H9 (cell line): ENCODE results near the gene TELO2. TPM values are rescaled to one million over a fixed set of nuclear protein-coding genes. Genes with fewer than 3 reads are reported as not detected.
A peak's percentile ranks its signal among the peaks of the same experiment; 100 is the strongest.

ENCODE experiments used
- DNase-seq: peaks from one replicate; pipeline ENCODE4 v3.0.0-alpha.2; 2017
- H2AFZ ChIP-seq: one replicate; pipeline ENCODE4 v1.6.1; 2013; ENCODE audit warnings: mild to moderate bottlenecking, low read length, control low read depth, moderate library complexity
- H2AK5ac ChIP-seq: 2 replicates; pipeline ENCODE4 v1.6.1; 2013; ENCODE audit warnings: low read length, control low read depth, mixed read lengths; ENCODE audit not compliant: insufficient read length
- H2BK120ac ChIP-seq: one replicate; pipeline ENCODE4 v1.6.1; 2013; ENCODE audit warnings: low read depth, mild to moderate bottlenecking, low read length, control low read depth, inconsistent platforms; ENCODE audit not compliant: poor library complexity, severe bottlenecking
- H2BK12ac ChIP-seq: 2 replicates; pipeline ENCODE4 v1.6.1; 2013; ENCODE audit warnings: low read length, control low read depth, mixed read lengths, low read depth; ENCODE audit not compliant: insufficient read length
- H2BK15ac ChIP-seq: 2 replicates; pipeline ENCODE4 v1.6.1; 2013; ENCODE audit warnings: low read depth, low read length, control low read depth
- H2BK20ac ChIP-seq: one replicate; pipeline ENCODE4 v1.6.1; 2013; ENCODE audit warnings: low read depth, mild to moderate bottlenecking, low read length, control low read depth, inconsistent platforms; ENCODE audit not compliant: poor library complexity, severe bottlenecking
- H2BK5ac ChIP-seq: 2 replicates; pipeline ENCODE4 v1.6.1; 2013; ENCODE audit warnings: low read length, control low read depth, mixed read lengths; ENCODE audit not compliant: insufficient read length
- H3K14ac ChIP-seq: 2 replicates; pipeline ENCODE4 v1.6.1; 2013; ENCODE audit warnings: low read length, control low read depth; ENCODE audit not compliant: insufficient read depth
- H3K18ac ChIP-seq: 2 replicates; pipeline ENCODE4 v1.6.1; 2013; ENCODE audit warnings: low read depth, mild to moderate bottlenecking, mixed read lengths, low read length, control low read depth; ENCODE audit not compliant: insufficient read length
- H3K23ac ChIP-seq: 2 replicates; pipeline ENCODE4 v1.6.1; 2013; ENCODE audit warnings: low read length, control low read depth, mixed read lengths, low read depth; ENCODE audit not compliant: insufficient read length
- H3K23me2 ChIP-seq: 2 replicates; pipeline ENCODE4 v1.6.1; 2013; ENCODE audit warnings: low read depth, mild to moderate bottlenecking, mixed read lengths, low read length, control low read depth; ENCODE audit not compliant: insufficient read length, poor library complexity, severe bottlenecking
- H3K27ac ChIP-seq: 2 replicates; pipeline ENCODE4 v1.5.1; 2013; ENCODE audit warnings: low read length, control low read depth, mixed read lengths, low read depth; ENCODE audit not compliant: insufficient read length
- H3K27me3 ChIP-seq: 2 replicates; pipeline ENCODE4 v1.6.1; 2013; ENCODE audit warnings: low read length, control low read depth, inconsistent platforms; ENCODE audit not compliant: insufficient read depth
- H3K4ac ChIP-seq: 2 replicates; pipeline ENCODE4 v1.6.1; 2013; ENCODE audit warnings: low read depth, mild to moderate bottlenecking, control low read depth, inconsistent platforms, low read length, moderate library complexity
- H3K4me1 ChIP-seq: 2 replicates; pipeline ENCODE4 v1.6.1; 2013; ENCODE audit warnings: low read length, control low read depth, inconsistent platforms; ENCODE audit not compliant: insufficient read depth
- H3K4me2 ChIP-seq: 2 replicates; pipeline ENCODE4 v1.6.1; 2013; ENCODE audit warnings: low read length, control low read depth, mixed read lengths; ENCODE audit not compliant: insufficient read length, insufficient read depth
- H3K56ac ChIP-seq: 2 replicates; pipeline ENCODE4 v1.6.1; 2013; ENCODE audit warnings: low read depth, mild to moderate bottlenecking, mixed read lengths, low read length, control low read depth; ENCODE audit not compliant: insufficient read length
- H3K79me1 ChIP-seq: 2 replicates; pipeline ENCODE4 v1.6.1; 2013; ENCODE audit warnings: low read depth, mild to moderate bottlenecking, moderate library complexity, low read length, control low read depth, inconsistent platforms; ENCODE audit not compliant: insufficient read depth, poor library complexity, severe bottlenecking
- H3K79me2 ChIP-seq: 2 replicates; pipeline ENCODE4 v1.6.1; 2013; ENCODE audit warnings: low read length, control low read depth, inconsistent platforms; ENCODE audit not compliant: insufficient read depth
- H3K9ac ChIP-seq: 2 replicates; pipeline ENCODE4 v1.6.1; 2013; ENCODE audit warnings: low read length, control low read depth, mixed read lengths; ENCODE audit not compliant: insufficient read length; ENCODE audit errors: extremely low read depth
- H3K9me3 ChIP-seq: one replicate; pipeline ENCODE4 v1.6.1; 2013; ENCODE audit warnings: low read depth, low read length, inconsistent platforms; ENCODE audit not compliant: control insufficient read depth
- H3T11ph ChIP-seq: one replicate; pipeline ENCODE4 v1.6.1; 2013; ENCODE audit warnings: mild to moderate bottlenecking, low read length, control low read depth, inconsistent platforms
- H4K20me1 ChIP-seq: one replicate; pipeline ENCODE4 v1.6.1; 2013; ENCODE audit not compliant: control insufficient read depth, insufficient read length, insufficient read depth
- H4K5ac ChIP-seq: 2 replicates; pipeline ENCODE4 v1.6.1; 2013; ENCODE audit warnings: low read depth, mild to moderate bottlenecking, mixed read lengths, low read length, control low read depth; ENCODE audit not compliant: insufficient read length
- H4K8ac ChIP-seq: replicated peaks from 2 replicates; pipeline ENCODE4 v1.6.1; 2013; ENCODE audit warnings: low read length, control low read depth, mixed read lengths, low read depth; ENCODE audit not compliant: insufficient read length
- H4K91ac ChIP-seq: 2 replicates; pipeline ENCODE4 v1.6.1; 2013; ENCODE audit warnings: low read depth, mild to moderate bottlenecking, moderate library complexity, mixed read lengths, low read length, control low read depth; ENCODE audit not compliant: insufficient read length
- H3K27ac Mint-ChIP-seq, 3 experiments: 2 replicates in 2 of 3; 3 replicates in 1 of 3; pipeline ENCODE4 v1.8.0; 2020 to 2021; ENCODE audit warnings: mixed read lengths in 3 of 3, mild to moderate bottlenecking in 1 of 3, moderate library complexity in 1 of 3
- H3K27me3 Mint-ChIP-seq: 2 replicates; pipeline ENCODE4 v1.8.0; 2021; ENCODE audit warnings: low read depth, mild to moderate bottlenecking, moderate library complexity, mixed read lengths
- H3K36me3 Mint-ChIP-seq, 3 experiments: 2 replicates in 2 of 3; 3 replicates in 1 of 3; pipeline ENCODE4 v1.8.0; 2020 to 2021; ENCODE audit warnings: low read depth in 3 of 3, mixed read lengths in 3 of 3; ENCODE audit not compliant: insufficient read depth in 1 of 3
- H3K4me1 Mint-ChIP-seq, 2 experiments: 2 replicates each; pipeline ENCODE4 v1.8.0; 2020; ENCODE audit warnings: mixed read lengths in 2 of 2
- H3K4me3 Mint-ChIP-seq, 2 experiments: 2 replicates in 1 of 2; 3 replicates in 1 of 2; pipeline ENCODE4 v1.8.0; 2020 to 2021; ENCODE audit warnings: mild to moderate bottlenecking in 2 of 2, mixed read lengths in 2 of 2, moderate library complexity in 1 of 2
- H3K9me3 Mint-ChIP-seq, 2 experiments: 2 replicates in 1 of 2; 3 replicates in 1 of 2; pipeline ENCODE4 v1.8.0; 2020; ENCODE audit warnings: mild to moderate bottlenecking in 2 of 2, mixed read lengths in 2 of 2, moderate library complexity in 1 of 2
- WGBS: extraction: QIAGEN DNeasy Blood & Tissue Kit; methylation state at CpG from one replicate; pipeline ENCODE4 v1.1.7; 2013; ENCODE audit warnings: missing lambda C conversion rate, low lambda C conversion rate, mixed read lengths; ENCODE audit not compliant: insufficient read length; ENCODE audit errors: extremely low coverage; 5-methylcytosine and 5-hydroxymethylcytosine counted together
- total RNA-seq: library from RNA; stranded (reverse); gene quantifications from 2 replicates; pipeline ENCODE4 v1.2.1, GENCODE V29; 2021
- TF ChIP-seq, protein P1 (sequence below): fragments of 200-600 bp; sonication (generic); conservative IDR thresholded peaks from 3 replicates; pipeline ENCODE4 v1.8.0; 2021; ENCODE audit warnings: antibody characterized with exemption, mild to moderate bottlenecking

TELO2 gene
- total RNA-seq, 1 experiment from 2014 or later = 98.9 TPM

DNA sequence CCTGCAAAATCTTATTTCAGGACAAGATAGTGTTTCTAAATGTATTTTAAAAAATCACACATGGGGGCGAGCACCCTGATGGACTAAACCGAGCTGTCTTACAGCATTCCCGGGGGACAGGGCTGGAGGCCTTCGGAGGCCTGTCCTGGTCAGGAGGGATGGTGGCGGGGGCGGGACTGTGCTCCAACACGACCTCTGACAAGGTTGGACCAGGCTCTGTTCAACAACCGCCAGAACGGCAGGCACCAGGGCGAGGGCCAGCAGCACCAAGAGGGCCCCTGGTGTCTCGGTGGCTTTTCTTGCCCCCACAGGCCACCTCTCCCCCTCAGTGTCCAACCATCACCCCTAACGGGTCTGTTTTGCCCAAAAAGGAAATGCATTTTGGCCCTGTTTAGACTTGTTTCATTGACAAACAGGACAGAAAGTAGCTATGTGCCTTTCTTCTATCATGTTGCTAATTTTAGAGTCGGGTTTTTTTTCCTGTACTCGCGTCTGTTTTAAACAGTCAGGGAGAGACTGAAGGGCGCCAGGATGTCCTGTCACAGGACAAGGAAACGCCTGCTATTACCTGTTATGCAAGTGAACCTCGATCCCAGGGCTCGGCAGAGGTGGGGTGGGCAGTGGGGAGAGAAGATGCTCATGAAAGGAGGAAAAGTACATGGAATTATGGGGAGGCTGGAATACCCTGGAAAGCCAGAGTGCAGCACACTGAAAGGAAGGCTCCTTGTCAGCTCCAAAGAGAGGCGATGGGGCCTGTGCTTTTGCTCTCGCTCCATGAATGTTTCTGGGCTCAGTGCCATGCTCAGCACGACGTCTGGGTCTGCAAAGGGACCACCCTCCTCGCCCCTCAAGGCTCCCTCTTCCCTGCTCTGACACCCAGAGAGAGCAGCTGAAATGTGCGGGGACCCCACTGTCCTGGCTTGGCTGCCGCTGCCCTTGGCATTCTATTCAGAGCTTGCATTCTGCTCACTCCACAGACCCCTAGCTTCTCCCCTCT, 52.2 kb downstream of the TELO2 start:
- no peaks in the 10 kb centered on the region for H4K20me1 ChIP-seq
- no peak overlapping the region for H2BK5ac ChIP-seq
- Mint-ChIP-seq H3K27ac (peak overlapping the region in 1 of 3 experiments; percentile 41; a peak in 1 of 7 replicates), H3K4me1 (peaks cover 2 to 3% of the 10 kb centered on the region in 2 experiments; a peak in 2 of 4 replicates), H3K36me3 (no peaks in the 10 kb centered on the region), H3K4me3 (no peak overlapping the region), H3K9me3 (no peaks in the 10 kb centered on the region), H3K27me3 (no peaks in the 10 kb centered on the region)
- no peak overlapping the region for H4K8ac ChIP-seq
- H3K4ac ChIP-seq = no peak overlapping the region
- no peak overlapping the region for H3K56ac ChIP-seq
- no peak overlapping the region for H4K5ac ChIP-seq
- no peak overlapping the region for H2BK12ac ChIP-seq
- no peak overlapping the region for H4K91ac ChIP-seq
- H3K9ac ChIP-seq = no peak overlapping the region
- H3K27ac ChIP-seq = no peak overlapping the region
- H3K27me3 ChIP-seq = no peaks in the 10 kb centered on the region
- no CpG with 5 or more reads among the region's 26 CpGs for WGBS
- no peak overlapping the region for H3T11ph ChIP-seq
- no peak overlapping the region for H2BK15ac ChIP-seq
- TF ChIP-seq, protein P1, sequence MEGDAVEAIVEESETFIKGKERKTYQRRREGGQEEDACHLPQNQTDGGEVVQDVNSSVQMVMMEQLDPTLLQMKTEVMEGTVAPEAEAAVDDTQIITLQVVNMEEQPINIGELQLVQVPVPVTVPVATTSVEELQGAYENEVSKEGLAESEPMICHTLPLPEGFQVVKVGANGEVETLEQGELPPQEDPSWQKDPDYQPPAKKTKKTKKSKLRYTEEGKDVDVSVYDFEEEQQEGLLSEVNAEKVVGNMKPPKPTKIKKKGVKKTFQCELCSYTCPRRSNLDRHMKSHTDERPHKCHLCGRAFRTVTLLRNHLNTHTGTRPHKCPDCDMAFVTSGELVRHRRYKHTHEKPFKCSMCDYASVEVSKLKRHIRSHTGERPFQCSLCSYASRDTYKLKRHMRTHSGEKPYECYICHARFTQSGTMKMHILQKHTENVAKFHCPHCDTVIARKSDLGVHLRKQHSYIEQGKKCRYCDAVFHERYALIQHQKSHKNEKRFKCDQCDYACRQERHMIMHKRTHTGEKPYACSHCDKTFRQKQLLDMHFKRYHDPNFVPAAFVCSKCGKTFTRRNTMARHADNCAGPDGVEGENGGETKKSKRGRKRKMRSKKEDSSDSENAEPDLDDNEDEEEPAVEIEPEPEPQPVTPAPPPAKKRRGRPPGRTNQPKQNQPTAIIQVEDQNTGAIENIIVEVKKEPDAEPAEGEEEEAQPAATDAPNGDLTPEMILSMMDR = no peak
- no peaks in the 10 kb centered on the region for H3K79me2 ChIP-seq
- H2BK20ac ChIP-seq = no peak overlapping the region
- no peaks in the 10 kb centered on the region for H3K79me1 ChIP-seq
- DNase-seq = no peak
- no peaks in the 10 kb centered on the region for H3K23me2 ChIP-seq
- no peak overlapping the region for H2BK120ac ChIP-seq
- no peak overlapping the region for H3K14ac ChIP-seq
- H2AFZ ChIP-seq = no peak overlapping the region
- no peak overlapping the region for H3K4me2 ChIP-seq
- H3K9me3 ChIP-seq = no peaks in the 10 kb centered on the region
- H3K23ac ChIP-seq = no peak overlapping the region
- no peak overlapping the region for H3K18ac ChIP-seq
- H3K4me1 ChIP-seq = no peaks in the 10 kb centered on the region
- H2AK5ac ChIP-seq = no peak overlapping the region
